NCI-H2196 treated with DMSO at 0.1 percent for 48 hours (cell line): ENCODE measurements around the gene KCNN2.

Source experiments
- DNase-seq: peaks from one replicate; lab custom pipeline; 2025; ENCODE audit not compliant: unreplicated experiment; lab: John Stamatoyannopoulos, UW

KCNN2 gene

DNA sequence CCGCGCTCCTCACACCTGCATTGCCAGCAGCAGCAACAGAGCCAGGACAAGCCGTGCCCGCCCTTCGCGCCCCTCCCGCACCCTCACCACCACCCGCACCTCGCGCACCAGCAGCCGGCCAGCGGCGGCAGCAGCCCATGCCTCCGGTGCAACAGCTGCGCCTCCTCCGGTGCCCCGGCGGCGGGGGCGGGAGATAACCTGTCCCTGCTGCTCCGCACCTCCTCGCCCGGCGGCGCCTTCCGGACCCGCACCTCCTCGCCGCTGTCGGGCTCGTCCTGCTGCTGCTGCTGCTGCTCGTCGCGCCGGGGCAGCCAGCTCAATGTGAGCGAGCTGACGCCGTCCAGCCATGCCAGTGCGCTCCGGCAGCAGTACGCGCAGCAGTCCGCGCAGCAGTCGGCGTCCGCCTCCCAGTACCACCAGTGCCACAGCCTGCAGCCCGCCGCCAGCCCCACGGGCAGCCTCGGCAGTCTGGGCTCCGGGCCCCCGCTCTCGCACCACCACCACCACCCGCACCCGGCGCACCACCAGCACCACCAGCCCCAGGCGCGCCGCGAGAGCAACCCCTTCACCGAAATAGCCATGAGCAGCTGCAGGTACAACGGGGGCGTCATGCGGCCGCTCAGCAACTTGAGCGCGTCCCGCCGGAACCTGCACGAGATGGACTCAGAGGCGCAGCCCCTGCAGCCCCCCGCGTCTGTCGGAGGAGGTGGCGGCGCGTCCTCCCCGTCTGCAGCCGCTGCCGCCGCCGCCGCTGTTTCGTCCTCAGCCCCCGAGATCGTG is 517 bp downstream of the KCNN2 start:
- DNase-seq = no peak

DNA sequence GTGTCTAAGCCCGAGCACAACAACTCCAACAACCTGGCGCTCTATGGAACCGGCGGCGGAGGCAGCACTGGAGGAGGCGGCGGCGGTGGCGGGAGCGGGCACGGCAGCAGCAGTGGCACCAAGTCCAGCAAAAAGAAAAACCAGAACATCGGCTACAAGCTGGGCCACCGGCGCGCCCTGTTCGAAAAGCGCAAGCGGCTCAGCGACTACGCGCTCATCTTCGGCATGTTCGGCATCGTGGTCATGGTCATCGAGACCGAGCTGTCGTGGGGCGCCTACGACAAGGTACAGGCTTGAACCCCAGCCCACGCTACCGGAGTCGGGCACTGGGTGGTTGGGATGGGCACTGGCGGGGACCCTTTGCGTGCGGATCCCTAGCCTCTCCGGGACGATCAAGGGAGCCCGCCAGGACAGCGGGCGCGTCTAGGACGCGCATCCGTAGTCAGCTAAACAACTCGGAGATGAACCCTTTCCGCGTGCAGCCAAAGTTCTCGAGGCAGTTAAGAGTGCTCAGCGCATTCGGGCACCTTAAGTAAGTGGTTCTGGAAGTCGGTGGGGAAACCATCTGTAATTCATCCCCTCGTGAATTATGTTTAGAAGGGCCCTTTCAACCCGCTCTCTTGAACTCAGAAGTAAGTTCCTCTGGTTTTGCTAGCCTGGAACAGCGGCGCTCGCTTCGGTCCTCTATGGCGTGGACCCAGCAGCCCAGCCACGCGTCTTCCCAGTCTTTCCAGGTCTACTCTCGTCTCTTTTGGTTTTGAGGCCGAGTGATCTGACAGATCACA is 1.3 kb downstream of the KCNN2 start:
- no peak for DNase-seq

DNA sequence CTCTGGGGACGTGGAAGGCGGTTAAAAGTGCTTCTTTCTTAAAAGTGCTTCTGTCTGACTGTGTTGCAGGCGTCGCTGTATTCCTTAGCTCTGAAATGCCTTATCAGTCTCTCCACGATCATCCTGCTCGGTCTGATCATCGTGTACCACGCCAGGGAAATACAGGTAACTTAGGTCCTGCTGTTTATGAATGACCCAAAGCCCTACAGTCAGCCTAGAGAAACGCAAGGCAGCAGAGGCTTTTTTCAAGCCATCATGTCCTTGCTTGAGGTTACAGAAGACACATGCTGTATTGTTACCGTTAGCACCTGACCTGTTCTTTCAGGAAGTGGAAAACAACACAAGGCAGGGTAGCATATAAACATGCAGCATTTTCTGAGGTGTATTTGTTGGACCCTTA is 2.0 kb downstream of the KCNN2 start:
- DNase-seq = no peak

- no peak for DNase-seq
These were observed 5.2 kb downstream of the KCNN2 start for GRCh38 chr5:114367029-114367428.

- DNase-seq = no peak
These were observed 8.0 kb downstream of the KCNN2 start for GRCh38 chr5:114369680-114370417.

DNA sequence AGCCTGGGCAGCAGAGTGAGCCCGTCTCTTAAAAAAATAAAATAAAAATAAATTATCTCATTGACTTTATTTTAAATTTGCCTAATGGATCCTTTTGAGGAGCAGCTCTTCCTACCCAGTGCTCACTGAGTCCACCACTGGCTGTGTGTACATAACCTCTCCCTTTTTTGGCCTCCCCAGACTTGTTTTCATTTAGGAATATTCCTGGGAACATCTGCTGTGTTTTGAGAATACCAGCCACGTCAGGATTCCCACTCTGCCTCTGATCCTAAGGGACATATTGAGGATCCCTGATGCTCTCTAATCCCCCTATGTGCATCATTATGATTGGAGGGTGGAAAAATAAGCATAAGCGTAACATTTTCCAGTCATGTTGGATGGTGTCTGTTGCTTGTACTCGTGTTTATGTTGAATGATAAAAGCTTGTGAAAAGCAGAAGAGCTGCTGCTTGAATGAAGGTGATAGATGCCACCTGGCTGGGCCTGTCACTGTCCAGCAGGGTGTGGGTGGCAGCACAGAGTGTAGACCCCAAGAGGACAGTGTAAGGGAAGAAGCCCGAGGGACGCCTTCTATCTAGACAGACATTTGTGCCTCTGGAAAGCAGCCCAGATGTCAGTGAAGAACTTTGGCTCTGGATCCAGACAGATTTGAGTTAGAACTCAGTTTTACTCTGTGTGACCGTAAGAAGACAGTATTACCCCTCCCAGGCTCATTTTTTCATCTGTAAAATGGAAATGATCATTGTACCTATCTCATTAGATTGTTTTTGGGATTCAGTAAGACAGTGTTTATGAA is 15.4 kb downstream of the KCNN2 start:
- no peak for DNase-seq

GRCh38 chr5:114377946-114378345 is 16.1 kb downstream of the KCNN2 start:
- no peak for DNase-seq

DNA sequence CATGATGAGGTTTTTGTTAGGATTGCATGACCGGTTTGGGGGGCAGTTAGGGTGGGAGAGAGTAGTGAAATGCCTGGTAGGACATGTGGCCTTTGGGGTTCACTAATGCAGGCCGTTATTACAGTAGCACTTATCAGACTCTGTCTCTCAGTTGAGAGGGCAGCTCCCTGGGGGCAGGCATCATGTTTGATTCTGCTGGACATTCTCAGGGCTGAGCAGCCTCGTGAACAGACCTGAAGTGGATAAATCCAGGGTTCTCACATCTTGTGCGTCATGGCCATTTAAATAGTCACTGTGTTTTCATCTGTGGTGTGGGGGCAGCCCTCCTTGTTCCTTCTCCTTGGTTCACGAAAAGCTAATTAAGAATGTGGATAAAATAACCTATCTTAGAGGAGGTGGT is 18.9 kb downstream of the KCNN2 start:
- no peak for DNase-seq

DNA sequence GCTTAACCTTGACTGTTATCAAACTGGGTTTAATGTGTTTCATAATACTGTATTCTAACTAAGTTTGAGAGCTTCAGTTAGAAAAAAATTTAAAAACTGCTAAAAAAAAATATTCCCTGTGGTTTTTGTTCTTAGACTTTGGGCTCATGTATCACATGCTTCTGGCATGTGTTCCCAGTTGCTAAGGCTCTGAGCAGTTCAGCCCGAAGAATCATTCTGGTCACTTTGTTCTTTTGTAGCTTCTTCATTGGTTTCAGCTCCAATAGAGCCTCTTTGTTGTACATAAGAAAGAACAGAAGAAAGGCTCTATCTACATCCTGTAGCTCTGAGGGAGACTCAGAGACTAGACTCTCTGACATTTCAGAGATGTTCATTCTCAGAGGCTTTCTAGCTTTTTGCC is 25.6 kb downstream of the KCNN2 start:
- DNase-seq = no peak

DNA sequence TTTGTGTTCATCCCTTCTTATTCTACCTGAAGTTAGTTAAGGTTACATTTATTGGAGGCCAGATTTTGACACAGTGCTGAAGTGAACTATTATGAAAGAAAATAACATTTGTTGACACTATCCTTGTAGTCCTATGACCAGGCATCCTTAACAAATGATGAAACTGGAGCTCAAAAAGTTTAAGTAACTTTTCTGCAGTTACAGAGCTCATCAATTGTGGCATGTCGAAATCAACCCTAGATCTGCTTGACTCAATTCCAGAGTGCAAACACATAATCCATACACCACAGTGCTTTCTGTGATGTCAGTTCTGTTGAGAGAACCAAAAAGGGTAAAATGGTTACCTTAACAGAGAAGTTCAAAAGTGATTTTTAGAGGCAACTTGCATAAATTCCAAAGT is 28.6 kb downstream of the KCNN2 start:
- DNase-seq = no peak

GRCh38 chr5:114391321-114391720 is 29.5 kb downstream of the KCNN2 start:
- DNase-seq = no peak

- no peak for DNase-seq
These were observed 31.3 kb downstream of the KCNN2 start for GRCh38 chr5:114393159-114393558.

DNA sequence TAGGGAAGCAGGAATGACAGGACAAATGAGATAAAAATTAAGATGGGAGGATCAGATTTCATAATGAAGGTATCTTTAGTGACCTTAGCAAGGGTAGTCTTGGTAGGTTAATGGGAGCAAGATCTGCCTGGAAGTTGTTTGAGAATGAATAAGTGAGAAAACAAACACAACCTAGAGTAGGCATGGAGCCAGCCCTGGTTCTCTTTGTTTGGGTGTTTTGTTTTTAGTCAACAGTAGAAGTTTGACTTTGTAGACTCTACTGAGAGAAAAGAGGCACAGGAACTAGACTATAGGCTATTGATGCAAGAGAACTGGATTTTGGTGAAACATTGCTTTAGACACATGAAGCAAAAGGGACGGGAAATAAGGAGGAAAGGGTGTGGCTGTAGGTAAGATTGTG is 40.3 kb downstream of the KCNN2 start:
- DNase-seq = no peak

DNA sequence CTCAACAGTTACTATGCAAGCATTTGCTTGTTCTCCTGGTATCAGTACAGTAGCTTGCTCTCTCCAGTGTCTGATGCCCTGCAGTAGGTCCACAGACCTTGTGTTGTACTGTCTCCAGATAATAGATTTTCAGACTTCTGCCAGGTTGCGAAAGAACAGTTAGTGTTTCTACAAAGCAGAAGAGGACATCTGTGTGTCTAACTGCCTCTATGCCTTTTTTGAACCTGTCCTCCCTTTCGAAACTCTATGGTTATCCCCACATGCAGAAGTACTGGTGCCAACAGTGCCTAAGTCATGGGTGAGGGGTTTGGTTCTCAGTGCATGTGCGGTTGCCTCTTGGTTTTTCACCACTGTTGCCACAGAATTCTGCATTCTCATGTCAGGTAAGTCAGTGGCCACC is 45.9 kb downstream of the KCNN2 start:
- DNase-seq = no peak

- no peak for DNase-seq
These were observed 47.0 kb downstream of the KCNN2 start for GRCh38 chr5:114408847-114409246.

DNA sequence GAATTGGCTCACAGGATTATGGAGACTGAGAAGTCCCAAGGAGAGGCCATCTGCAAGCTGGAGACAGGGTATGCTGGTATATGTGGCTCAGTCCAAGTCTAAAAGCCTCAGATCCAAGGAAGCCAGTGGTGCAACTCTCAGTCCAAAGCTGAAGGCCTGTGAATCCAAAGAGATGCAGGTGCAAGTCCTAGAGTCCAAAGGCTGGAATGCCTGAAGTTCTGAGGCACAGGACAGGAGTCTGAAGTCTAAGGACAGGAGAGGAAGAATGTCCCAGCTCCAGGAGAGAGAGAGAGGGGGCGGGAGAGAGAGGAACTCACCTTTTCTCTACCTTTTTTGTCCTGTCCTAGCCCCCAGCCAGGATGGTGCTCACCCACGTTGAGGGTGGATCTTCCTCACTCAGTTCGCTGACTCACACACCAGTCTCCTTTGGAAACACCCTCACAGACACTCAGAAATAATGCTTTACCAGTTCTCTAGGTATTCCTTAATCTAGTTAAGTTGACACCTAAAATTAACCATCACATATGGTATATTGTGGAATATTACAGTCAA is 49.6 kb downstream of the KCNN2 start:
- DNase-seq = no peak

GRCh38 chr5:114412510-114413171 is 50.8 kb downstream of the KCNN2 start:
- no peak for DNase-seq

GRCh38 chr5:114415760-114416159 is 53.9 kb downstream of the KCNN2 start:
- DNase-seq = no peak

- DNase-seq = no peak
These were observed 54.4 kb downstream of the KCNN2 start for GRCh38 chr5:114416254-114416653.

- DNase-seq = no peak
These were observed 55.6 kb downstream of the KCNN2 start for GRCh38 chr5:114417519-114417918.
